OCI-LY7 (cell line): ENCODE measurements around the gene FOXN3. TPM values are rescaled to one million over a fixed set of nuclear protein-coding genes. Genes with fewer than 3 reads are reported as not detected.

Experiments
- BruUV-seq: library from RNA; stranded (reverse); fragments of 400-500 nt; replicated peaks from 2 replicates; lab custom pipeline; 2021; lab: Mats Ljungman, UMichigan
- CTCF ChIA-PET: fragments of 300-600 bp; sonication (Branson Sonifier 250); formaldehyde crosslinking; loops from one replicate; lab custom pipeline; 2022; ENCODE audit warnings: antibody characterized with exemption; ENCODE audit not compliant: unreplicated experiment; lab: Charles Lee
- POLR2A ChIA-PET: fragments of 300-600 bp; sonication (Branson Sonifier 250); formaldehyde crosslinking; loops from one replicate; lab custom pipeline; 2022; ENCODE audit warnings: antibody characterized with exemption; lab: Charles Lee
- DNase-seq: peaks from one replicate; pipeline ENCODE4 v3.0.0-alpha.2; 2015; ENCODE audit warnings: low spot score
- H2AFZ ChIP-seq: fragments of 200-600 bp; sonication (generic), shearing (Covaris generic); 2 replicates; pipeline ENCODE4 v1.6.1; 2014; ENCODE audit warnings: mild to moderate bottlenecking, antibody characterized with exemption, low read length, moderate library complexity
- H3K27ac ChIP-seq: fragments of 200-600 bp; sonication (generic); 2 replicates; pipeline ENCODE4 v1.5.1; 2014; ENCODE audit warnings: mixed run types, low read depth, mild to moderate bottlenecking, moderate library complexity, low read length, inconsistent platforms; ENCODE audit not compliant: poor library complexity, severe bottlenecking
- H3K36me3 ChIP-seq: fragments of 200-600 bp; sonication (generic); 2 replicates; pipeline ENCODE4 v1.6.1; 2014; ENCODE audit warnings: mild to moderate bottlenecking, antibody characterized with exemption, low read length, moderate library complexity, mixed read lengths; ENCODE audit not compliant: insufficient read depth
- H3K4me1 ChIP-seq: fragments of 200-600 bp; sonication (generic); 2 replicates; pipeline ENCODE4 v1.5.1; 2014; ENCODE audit warnings: mild to moderate bottlenecking, low read length; ENCODE audit not compliant: insufficient read depth, poor library complexity, severe bottlenecking
- H3K4me2 ChIP-seq: fragments of 200-600 bp; sonication (generic); 2 replicates; pipeline ENCODE4 v1.6.1; 2014; ENCODE audit warnings: mild to moderate bottlenecking, low read length
- H3K4me3 ChIP-seq: fragments of 200-600 bp; sonication (generic); 2 replicates; pipeline ENCODE4 v1.5.1; 2014; ENCODE audit warnings: mild to moderate bottlenecking, low read depth, low read length; ENCODE audit not compliant: poor library complexity, severe bottlenecking
- H3K79me2 ChIP-seq: fragments of 200-600 bp; sonication (generic); 2 replicates; pipeline ENCODE4 v1.6.1; 2016; ENCODE audit warnings: low read depth, mild to moderate bottlenecking, low read length, moderate library complexity, mixed read lengths; ENCODE audit not compliant: insufficient read depth
- H3K9me2 ChIP-seq: fragments of 200-600 bp; sonication (generic); 2 replicates; pipeline ENCODE4 v1.6.1; 2016; ENCODE audit warnings: mild to moderate bottlenecking, low read length, mixed read lengths; ENCODE audit not compliant: insufficient read depth
- H3K9me3 ChIP-seq: fragments of 200-600 bp; sonication (generic); 2 replicates; pipeline ENCODE4 v1.6.1; 2014; ENCODE audit warnings: mild to moderate bottlenecking, mixed run types, low read length, mixed read lengths
- H4K20me1 ChIP-seq: fragments of 200-600 bp; sonication (generic); 2 replicates; pipeline ENCODE4 v1.6.1; 2014; ENCODE audit warnings: mild to moderate bottlenecking, antibody characterized with exemption, low read length, moderate library complexity, mixed read lengths; ENCODE audit not compliant: insufficient read depth
- CTCF ChIP-seq: fragments of 200-600 bp; sonication (generic); conservative IDR thresholded peaks from 2 replicates; pipeline ENCODE4 v1.5.1; 2014; ENCODE audit warnings: mild to moderate bottlenecking, antibody characterized with exemption, low read length, moderate library complexity, mixed read lengths
- EZH2phosphoT487 ChIP-seq: fragments of 200-600 bp; sonication (generic); IDR thresholded peaks from 2 replicates; pipeline ENCODE4 v1.6.1; 2018; ENCODE audit warnings: low read depth, borderline replicate concordance, mild to moderate bottlenecking, mixed run types, antibody characterized with exemption, low read length, moderate library complexity, mixed read lengths
- intact Hi-C: fragments of 100-400 bp; cut with micrococcal nuclease; formaldehyde crosslinking; loops from one replicate; pipeline ENCODE4 v1.10.0; 2022; ENCODE audit not compliant: unreplicated experiment
- total RNA-seq, 2 experiments: library from RNA; depleted of rRNA in 1 of 2; stranded (reverse); fragments of >200 nt in 1 of 2; shearing (Covaris generic) in 1 of 2; gene quantifications; 2 replicates each; pipeline ENCODE4 v1.2.3, GENCODE V29; 2014 to 2022

The FOXN3 gene
- total RNA-seq, 2 experiments from 2014 or later: 77.7 to 102 TPM

GRCh38 chr14:89270439-89271227, 146.4 kb downstream of the FOXN3 start:
- Histone ChIP-seq H3K36me3 (0 out of 2 replicates have a peak, but pooled peaks cover 3% of the 10 kb centered on the region), H3K9me3 (no peaks in the 10 kb centered on the region), H3K79me2 (no peaks in the 10 kb centered on the region), H3K4me2 (no peak overlapping the region), H3K9me2 (no peaks in the 10 kb centered on the region), H3K27ac (no peak overlapping the region), H2AFZ (no peak overlapping the region), H3K4me3 (no peak overlapping the region), H4K20me1 (no peaks in the 10 kb centered on the region), H3K4me1 (peaks cover 25% of the 10 kb centered on the region)
- DNase-seq: no peak
- no TSS peak for BruUV-seq
- TF ChIP-seq EZH2phosphoT487: no peak
- intact Hi-C loops: no loop called here
- ChIA-PET POLR2A (interaction anchor here (0.6 to 1.1 kb wide), 2 partner anchors 12 to 53 kb away, joined by 3 read pairs; no protein-coding TSS in a partner anchor), CTCF (no interaction called here)

- intact Hi-C loops: no loop called here
- TF ChIP-seq EZH2phosphoT487 (no peak), CTCF (no peak)
Measured at GRCh38 chr14:89269404-89269803, 147.6 kb downstream of the FOXN3 start.

GRCh38 chr14:89268514-89268913, 148.5 kb downstream of the FOXN3 start:
- CTCF ChIA-PET: no interaction called here
- Histone ChIP-seq H3K79me2 (no peaks in the 10 kb centered on the region), H3K4me1 (peaks cover 25% of the 10 kb centered on the region), H3K9me2 (no peaks in the 10 kb centered on the region), H3K4me2 (no peak overlapping the region), H3K36me3 (0 out of 2 replicates have a peak, but pooled peaks cover 3% of the 10 kb centered on the region), H3K9me3 (no peaks in the 10 kb centered on the region), H3K4me3 (no peak overlapping the region), H4K20me1 (no peaks in the 10 kb centered on the region), H2AFZ (no peak overlapping the region), H3K27ac (no peak overlapping the region)
- POLR2A ChIA-PET: no interaction called here
- no TSS peak for BruUV-seq
- intact Hi-C loops: no loop called here
- no peak for DNase-seq
- TF ChIP-seq CTCF (no peak), EZH2phosphoT487 (no peak)

More at GRCh38 chr14:89269404-89269803, 147.6 kb downstream of the FOXN3 start:
- Histone ChIP-seq H3K4me2 (no peak overlapping the region), H3K9me2 (no peaks in the 10 kb centered on the region), H3K9me3 (no peaks in the 10 kb centered on the region), H3K4me1 (peaks cover 25% of the 10 kb centered on the region), H3K27ac (no peak overlapping the region), H3K36me3 (0 out of 2 replicates have a peak, but pooled peaks cover 3% of the 10 kb centered on the region), H3K79me2 (no peaks in the 10 kb centered on the region), H2AFZ (no peak overlapping the region), H3K4me3 (no peak overlapping the region), H4K20me1 (no peaks in the 10 kb centered on the region)
- ChIA-PET POLR2A (no interaction called here), CTCF (no interaction called here)
- BruUV-seq: no TSS peak
- DNase-seq: no peak
